ENCODE measurements around the gene ARL2BP. TPM values are rescaled to one million over a fixed set of nuclear protein-coding genes. Genes with fewer than 3 reads are reported as not detected.
"Not testable (repeated sequence)": the region's sequence is repeated elsewhere in the genome, so short reads cannot be mapped to it uniquely, and the experiment has no call there.

Gene ARL2BP
- total RNA-seq, 2 donors from 2014 or later, result 27.9 to 30.3 TPM

DNA sequence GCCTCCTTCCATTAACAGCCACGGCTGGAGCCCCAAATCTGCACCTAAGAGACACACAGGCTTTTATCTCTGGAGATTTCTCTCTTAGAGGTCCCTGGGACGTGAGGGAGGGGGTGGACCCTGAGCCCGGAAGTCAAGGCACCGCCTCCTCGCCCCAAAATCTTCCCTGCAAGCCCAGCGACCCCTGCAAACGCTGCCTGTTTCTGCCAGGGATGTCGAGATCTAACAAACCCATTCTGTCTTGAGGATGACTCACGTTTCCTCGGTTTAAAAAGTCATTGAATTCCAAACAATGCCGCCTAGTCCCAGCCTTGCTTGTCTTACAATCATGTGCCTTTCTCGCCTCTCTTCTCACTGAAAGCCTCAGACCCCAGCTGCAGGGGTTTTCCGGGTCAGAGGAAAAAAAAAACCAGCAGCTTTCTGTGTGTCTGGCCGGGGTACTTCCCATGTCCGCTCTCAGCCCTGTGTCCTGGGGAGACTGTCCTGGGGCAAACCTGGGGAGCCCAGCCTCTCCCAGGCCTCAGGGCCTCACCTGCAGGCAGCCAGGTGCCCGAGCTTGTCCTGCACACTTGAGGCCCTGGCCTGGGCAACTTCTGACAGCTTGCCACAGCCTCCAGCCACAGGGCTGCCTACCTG, 15.4 kb downstream of the ARL2BP start:
- DNase-seq (peak in 1 of 2 donors; percentile 25), ATAC-seq (replicated peaks in 1 of 2) (peak; percentile 31 to 47)
- Mint-ChIP-seq H3K27ac (peak overlapping the region; percentile 62), H3K4me1 (ENCODE audit: low read depth) (peaks cover 22% of the 10 kb centered on the region), H3K36me3 (ENCODE audit: insufficient read depth in 2 of 2) (no peaks in the 10 kb centered on the region), H3K4me3 (peak overlapping the region; percentile 66 to 71), H3K9me3 (no peaks in the 10 kb centered on the region), H3K27me3 (ENCODE audit: low read depth) (no peaks in the 10 kb centered on the region)

DNA sequence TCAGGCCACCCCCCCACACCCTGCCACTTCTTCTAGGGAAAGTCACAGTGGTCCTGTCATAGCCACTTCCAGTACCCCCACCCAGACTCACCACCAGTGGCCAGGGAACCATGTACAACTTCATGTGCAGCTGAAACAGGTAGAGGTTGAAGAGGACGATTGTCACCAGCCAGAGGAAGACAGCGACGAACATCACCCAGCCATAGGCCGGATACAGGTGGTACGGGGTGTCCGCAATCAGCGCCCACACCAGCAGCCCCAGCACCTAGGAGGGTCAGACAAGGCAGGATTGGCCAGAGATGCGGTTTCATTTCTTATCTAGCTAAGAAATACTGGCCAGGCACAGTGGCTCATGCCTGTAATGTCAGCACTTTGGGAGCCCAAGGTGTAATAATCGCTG, 16.7 kb downstream of the ARL2BP start:
- no peaks in the 10 kb centered on the region for H3K9me3 Mint-ChIP-seq
- H3K27me3 Mint-ChIP-seq (ENCODE audit: low read depth), result no peaks in the 10 kb centered on the region
- DNase-seq (no peak), ATAC-seq (replicated peaks in 1 of 2) (no peak)
- no peaks in the 10 kb centered on the region for H3K36me3 Mint-ChIP-seq (ENCODE audit: insufficient read depth in 2 of 2)
- H3K27ac Mint-ChIP-seq, result no peak overlapping the region
- peaks cover 36% of the 10 kb centered on the region for H3K4me1 Mint-ChIP-seq (ENCODE audit: low read depth)
- H3K4me3 Mint-ChIP-seq, result no peak overlapping the region

DNA sequence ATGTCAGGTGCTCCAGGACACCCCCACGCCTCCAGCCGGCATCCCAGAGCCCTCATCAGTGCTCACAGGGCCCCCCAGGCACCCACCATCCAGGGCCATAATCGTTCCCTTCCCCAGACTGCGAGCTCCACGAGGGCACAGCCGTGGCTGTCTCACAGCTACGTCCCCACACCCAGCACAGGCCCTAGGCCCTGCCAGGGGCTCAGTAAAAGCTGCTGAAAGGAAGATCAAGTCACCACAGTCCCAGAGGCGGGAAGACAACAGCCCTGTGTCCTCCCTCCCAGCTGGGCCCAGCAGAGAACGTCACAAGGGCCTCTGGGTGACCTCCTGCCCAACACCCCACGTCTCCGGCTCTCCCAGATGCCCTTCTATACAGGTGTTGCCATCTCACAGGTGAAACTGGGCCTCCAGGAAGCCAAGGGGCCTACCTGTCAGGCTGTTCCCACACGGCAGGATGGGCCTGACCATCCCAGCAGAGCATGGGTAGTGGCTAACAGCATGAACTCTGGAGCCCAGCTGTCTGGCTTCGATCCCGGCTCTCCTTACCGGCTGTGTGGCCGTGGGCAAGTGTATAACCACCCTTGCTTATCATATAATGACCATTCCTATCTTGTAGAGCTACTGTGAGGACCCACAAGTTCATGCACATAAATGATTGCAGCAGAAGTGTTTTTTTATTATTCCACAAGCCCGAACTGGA, 17.9 kb downstream of the ARL2BP start:
- H3K27ac Mint-ChIP-seq, result no peak overlapping the region
- H3K9me3 Mint-ChIP-seq, result no peaks in the 10 kb centered on the region
- DNase-seq (no peak), ATAC-seq (replicated peaks in 1 of 2) (no peak)
- peaks cover 48% of the 10 kb centered on the region for H3K4me1 Mint-ChIP-seq (ENCODE audit: low read depth)
- no peaks in the 10 kb centered on the region for H3K36me3 Mint-ChIP-seq (ENCODE audit: insufficient read depth in 2 of 2)
- no peak overlapping the region for H3K4me3 Mint-ChIP-seq
- no peaks in the 10 kb centered on the region for H3K27me3 Mint-ChIP-seq (ENCODE audit: low read depth)

DNA sequence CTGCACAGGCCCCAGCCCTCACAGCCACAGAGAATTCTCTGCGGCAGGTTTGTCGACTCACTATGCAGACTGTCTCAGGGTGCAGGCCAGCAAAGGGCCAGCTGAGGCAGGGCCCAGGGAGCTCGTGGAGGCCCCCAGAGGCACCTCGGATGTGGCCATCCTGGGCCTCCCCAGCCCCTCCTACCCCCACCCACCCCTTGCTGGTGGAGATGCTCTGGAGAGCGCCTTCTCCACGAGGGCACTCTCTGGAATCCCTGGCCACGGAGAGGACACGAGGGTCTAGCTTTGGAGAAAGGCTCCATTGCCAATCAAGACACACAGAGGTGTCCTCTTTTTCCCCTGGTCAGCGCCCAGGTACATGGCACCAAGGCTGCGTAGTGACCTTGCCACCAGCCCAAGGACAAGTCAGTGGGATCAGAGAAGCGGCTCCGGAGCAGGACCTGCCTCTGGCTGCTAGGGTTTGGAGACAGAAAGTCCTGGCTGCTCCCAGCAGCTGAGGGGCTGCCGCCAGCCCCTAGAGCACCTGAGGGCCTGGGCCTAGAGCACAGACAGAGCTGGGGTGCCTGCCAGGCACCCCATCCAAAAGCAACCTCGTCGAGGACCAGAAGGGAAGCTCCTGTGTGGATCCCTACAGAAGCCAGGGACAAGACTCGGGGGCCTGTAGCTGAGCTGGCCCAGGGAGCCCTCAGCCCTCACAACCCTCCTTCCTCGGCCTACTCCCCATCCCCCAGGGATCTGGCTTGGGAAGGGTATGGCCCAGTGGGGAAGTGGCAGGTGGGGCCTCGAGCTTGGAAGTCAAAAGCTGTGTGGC, 18.7 kb downstream of the ARL2BP start:
- no peaks in the 10 kb centered on the region for H3K36me3 Mint-ChIP-seq (ENCODE audit: insufficient read depth in 2 of 2)
- no peak for ATAC-seq (replicated peaks in 1 of 2)
- no peak overlapping the region for H3K27ac Mint-ChIP-seq
- no peak overlapping the region for H3K4me3 Mint-ChIP-seq
- no peaks in the 10 kb centered on the region for H3K9me3 Mint-ChIP-seq
- no peak for DNase-seq
- H3K27me3 Mint-ChIP-seq (ENCODE audit: low read depth), result no peaks in the 10 kb centered on the region
- H3K4me1 Mint-ChIP-seq (ENCODE audit: low read depth), result peaks cover 52% of the 10 kb centered on the region

DNA sequence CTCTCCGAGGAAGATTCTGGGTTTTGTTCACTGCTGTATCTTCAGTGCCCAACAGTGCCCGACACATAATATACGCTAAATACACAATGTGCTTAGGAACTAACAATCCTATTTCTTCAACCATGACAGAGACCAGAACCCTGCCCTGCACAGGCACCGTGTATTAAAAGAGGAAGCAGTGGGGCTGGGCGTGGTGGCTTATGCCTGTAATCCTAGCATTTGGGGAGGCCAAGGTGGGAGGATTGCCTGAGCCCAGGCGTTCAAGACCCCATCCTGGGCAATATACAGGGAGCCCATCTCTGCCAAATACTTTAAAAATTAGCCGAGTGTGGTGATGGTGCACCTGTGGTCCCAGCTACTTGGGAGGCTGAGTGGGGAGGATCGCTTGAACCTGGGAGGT, 19.3 kb downstream of the ARL2BP start:
- ATAC-seq (replicated peaks in 1 of 2), result no peak
- Mint-ChIP-seq H3K9me3 (no peaks in the 10 kb centered on the region), H3K36me3 (ENCODE audit: insufficient read depth in 2 of 2) (no peaks in the 10 kb centered on the region), H3K4me1 (ENCODE audit: low read depth) (peaks cover 59% of the 10 kb centered on the region), H3K27me3 (ENCODE audit: low read depth) (no peaks in the 10 kb centered on the region), H3K4me3 (no peak overlapping the region), H3K27ac (no peak overlapping the region)
- DNase-seq, result no peak

DNA sequence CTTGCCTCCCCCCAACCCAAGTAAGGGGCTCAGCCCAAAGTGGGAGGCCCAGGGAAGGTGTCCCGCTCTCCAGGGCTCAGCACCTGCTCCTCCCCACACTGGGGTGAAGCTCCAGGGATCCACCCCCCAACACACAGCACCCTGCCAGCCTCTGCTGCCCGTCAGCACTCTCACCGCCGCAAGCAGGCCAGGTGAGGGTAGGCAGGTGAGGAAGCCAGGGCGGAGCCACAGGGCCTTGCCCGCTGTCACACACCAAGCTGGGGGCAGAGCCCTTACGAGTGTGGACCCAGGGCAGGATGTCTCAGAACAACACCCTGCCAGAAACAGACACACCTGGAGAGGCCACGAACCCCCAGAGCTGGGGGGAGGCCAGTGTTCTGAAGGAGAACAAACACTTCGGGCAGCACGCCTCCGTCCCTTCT, 19.9 kb downstream of the ARL2BP start:
- Mint-ChIP-seq H3K4me3 (no peak overlapping the region), H3K27me3 (ENCODE audit: low read depth) (no peaks in the 10 kb centered on the region), H3K9me3 (no peaks in the 10 kb centered on the region), H3K27ac (no peak overlapping the region), H3K36me3 (ENCODE audit: insufficient read depth in 2 of 2) (no peaks in the 10 kb centered on the region), H3K4me1 (ENCODE audit: low read depth) (peaks cover 58% of the 10 kb centered on the region)
- no peak for DNase-seq
- no peak for ATAC-seq (replicated peaks in 1 of 2)

DNA sequence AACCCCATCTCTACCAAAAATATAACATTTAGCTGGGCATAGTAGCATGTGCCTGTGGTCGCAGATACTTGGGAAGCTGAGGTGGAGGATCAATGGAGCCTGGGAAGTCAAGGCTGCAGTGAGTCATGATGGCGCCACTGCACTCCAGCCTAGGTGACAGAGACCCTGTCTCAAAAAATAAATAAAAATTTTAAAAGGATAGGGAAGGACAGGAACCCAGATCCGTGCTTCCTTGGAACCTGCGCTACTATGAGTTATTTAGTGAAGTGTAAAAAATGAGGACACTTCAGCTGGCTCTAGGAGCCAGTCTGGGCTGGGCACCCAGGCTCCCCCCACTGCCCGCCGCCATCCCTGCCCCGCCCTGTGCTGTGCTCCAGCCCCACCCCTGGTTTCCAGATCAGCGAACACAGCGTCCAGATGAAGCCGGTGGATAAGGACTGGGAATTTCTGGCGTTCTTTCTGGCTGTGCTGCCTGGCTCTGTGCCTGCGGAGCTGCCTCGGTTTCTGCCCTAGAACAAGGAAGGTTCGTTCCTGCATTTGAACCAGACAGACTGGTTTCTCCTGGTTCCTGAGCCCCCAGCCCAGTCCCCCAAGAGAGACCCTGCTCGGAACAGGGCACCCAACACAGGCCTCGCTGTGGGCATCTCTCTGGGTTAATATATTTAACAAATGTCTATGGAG, 20.9 kb downstream of the ARL2BP start:
- Mint-ChIP-seq H3K36me3 (ENCODE audit: insufficient read depth in 2 of 2) (no peaks in the 10 kb centered on the region), H3K4me3 (peak overlapping the region; percentile 48 to 58), H3K27me3 (ENCODE audit: low read depth) (no peaks in the 10 kb centered on the region), H3K4me1 (ENCODE audit: low read depth) (peaks cover 48% of the 10 kb centered on the region), H3K9me3 (no peaks in the 10 kb centered on the region), H3K27ac (no peak overlapping the region)
- ATAC-seq (replicated peaks in 1 of 2) (no peak), DNase-seq (no peak)

DNA sequence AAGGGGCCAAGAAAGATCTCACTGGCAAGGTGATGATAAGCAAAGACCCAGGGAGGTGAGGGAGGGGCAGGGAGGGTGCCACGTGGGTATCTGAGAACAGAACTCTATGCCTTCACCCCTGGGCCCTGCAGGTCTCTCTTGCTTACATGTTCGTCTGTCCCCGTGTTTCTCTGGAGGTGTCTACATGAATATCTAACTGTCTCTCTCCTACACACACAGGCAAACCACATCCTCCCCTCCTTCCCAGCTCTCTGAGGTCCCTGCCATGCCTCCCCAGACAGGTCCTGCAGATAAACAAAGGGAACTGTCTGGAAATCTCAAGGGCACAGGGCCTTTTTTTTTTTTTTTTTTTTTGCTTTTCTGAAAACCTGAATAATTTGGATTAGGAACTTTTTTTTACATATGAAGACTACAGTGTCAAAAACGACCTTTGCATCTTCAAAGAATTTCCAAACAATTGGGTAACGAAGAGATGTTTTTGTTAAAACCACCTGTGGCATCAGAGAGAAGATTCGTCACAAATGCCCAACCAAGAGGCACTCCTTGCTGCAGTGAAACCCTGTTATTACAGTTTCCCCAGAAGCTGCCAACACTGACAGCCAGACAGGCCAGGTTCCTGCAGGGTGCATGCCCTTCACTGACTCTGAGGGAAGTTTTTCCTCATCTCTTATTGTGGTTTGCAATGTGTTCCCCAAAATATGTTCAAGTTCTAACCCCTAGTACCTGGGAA, 21.6 kb downstream of the ARL2BP start:
- DNase-seq (no peak), ATAC-seq (replicated peaks in 1 of 2) (peak; percentile 65 to 67)
- Mint-ChIP-seq H3K4me1 (ENCODE audit: low read depth) (peaks cover 47% of the 10 kb centered on the region), H3K9me3 (no peaks in the 10 kb centered on the region), H3K4me3 (peak overlapping the region; percentile 48 to 58), H3K27ac (peak overlapping the region; percentile 0), H3K36me3 (ENCODE audit: insufficient read depth in 2 of 2) (no peaks in the 10 kb centered on the region), H3K27me3 (ENCODE audit: low read depth) (no peaks in the 10 kb centered on the region)

DNA sequence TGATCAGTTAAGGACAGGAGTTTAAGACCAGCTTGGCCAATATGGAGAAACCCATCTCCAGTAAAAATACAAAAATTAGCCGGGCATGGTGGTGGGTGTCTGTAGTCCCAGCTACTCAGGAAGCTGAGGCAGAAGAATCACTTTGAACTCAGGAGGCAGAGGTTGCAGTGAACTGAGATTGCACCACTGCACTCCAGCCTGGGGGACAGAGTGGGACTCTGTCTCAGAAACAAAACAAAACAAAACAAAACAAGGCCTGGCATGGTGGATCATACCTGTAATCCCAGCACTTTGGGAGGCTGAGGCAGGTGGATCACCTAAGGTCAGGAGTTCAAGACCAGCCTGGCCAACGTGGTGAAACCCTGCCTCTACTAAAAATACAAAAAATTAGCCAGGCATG, 22.3 kb downstream of the ARL2BP start:
- not testable (repeated sequence) for H3K27ac Mint-ChIP-seq; H3K36me3 Mint-ChIP-seq (ENCODE audit: insufficient read depth in 2 of 2); H3K27me3 Mint-ChIP-seq (ENCODE audit: low read depth); ATAC-seq (replicated peaks in 1 of 2); H3K9me3 Mint-ChIP-seq; DNase-seq
- peak overlapping the region; percentile 10 to 58 for H3K4me3 Mint-ChIP-seq
- H3K4me1 Mint-ChIP-seq (ENCODE audit: low read depth), result peaks cover 47% of the 10 kb centered on the region

DNA sequence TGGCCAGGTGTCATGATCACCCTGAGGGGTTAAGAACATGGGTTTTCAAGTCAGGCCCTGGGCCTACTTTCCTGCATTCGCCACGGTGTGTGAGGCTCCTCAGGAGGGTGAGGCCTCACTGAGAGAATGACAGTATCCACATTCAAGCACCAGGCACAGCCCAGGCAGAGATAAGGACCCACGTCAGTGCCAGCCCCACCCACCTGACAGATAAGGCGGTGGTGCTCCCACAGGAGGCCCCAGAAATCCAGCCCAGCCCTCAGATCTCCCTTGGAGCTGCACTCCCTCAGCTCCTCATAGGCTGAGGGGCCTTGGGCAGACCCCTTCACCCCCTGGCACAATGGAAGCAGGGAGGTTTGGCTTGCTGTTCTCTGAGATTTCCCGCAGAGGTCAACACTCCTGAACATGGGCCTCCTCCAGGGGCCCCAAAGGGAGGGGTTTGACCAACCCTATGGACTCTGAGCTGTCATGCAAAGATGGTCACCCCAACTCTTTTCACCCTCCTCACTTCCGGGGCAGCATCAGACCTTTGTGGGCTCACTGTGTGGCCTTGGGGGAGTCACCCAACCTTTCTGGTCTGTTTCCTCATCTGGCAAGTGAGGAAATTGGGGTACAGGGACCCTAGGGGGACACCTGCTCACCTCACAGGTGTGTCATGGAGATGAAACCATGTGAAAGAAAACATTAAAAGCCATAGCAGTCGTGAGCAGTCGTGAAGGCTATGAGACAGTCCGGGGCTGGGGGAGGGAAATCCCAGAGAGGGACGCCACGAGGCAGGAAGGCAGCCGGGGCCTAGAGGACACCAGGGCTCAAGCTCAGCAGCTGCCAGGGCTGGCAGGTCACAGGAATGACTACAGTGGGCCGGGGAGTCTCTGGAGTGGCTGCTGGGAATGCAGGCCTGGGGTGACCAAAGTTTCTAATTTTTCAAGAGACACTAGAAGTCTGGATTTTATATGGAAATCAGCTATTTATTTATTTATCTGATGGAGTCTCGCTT, 24.0 kb downstream of the ARL2BP start:
- Mint-ChIP-seq H3K27me3 (ENCODE audit: low read depth) (no peaks in the 10 kb centered on the region), H3K36me3 (ENCODE audit: insufficient read depth in 2 of 2) (no peaks in the 10 kb centered on the region), H3K4me1 (ENCODE audit: low read depth) (peaks cover 47% of the 10 kb centered on the region), H3K27ac (no peak overlapping the region), H3K9me3 (no peaks in the 10 kb centered on the region), H3K4me3 (no peak overlapping the region)
- DNase-seq (no peak), ATAC-seq (replicated peaks in 1 of 2) (peak; percentile 17 to 18)

DNA sequence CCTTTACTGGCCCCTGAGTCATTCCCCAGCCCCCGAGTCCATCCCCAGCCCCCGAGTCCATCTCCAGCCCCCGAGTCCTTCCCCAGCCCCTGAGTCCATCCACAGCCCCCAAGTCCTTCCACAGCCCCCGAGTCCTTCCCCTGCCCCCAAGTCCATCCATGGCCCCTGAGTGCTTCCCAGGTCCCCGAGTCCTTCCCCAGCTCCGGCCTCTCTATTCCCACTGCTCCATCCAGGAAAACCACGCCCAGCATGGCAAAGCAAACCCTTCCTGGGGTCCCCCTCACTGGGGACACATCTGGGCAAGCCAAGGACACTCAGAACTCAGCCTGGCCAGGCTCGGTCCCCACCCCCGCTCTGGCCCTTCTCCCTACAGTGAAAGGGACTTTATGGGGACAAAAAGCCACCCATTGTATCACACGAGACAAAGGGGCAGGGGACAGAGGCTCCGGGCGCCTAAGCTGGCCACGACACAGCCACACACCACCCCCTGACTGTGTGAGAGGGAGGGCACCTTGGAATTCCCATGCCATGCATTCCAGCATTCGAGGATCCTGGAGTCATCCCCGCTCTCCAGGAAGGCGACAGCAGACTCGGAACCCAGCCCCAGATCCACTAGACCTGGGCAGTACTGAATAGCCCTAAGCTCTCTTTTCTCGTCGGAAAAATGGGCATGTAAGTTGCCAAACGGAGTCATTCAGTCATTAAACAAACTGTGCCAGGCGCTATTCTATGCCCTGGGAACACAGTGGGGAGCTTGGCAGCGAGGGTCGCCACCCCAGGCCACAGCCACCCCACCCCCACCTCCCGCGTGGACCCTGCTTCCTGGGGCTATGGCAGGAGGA, 25.4 kb downstream of the ARL2BP start:
- Mint-ChIP-seq H3K9me3 (no peaks in the 10 kb centered on the region), H3K4me3 (no peak overlapping the region), H3K4me1 (ENCODE audit: low read depth) (peaks cover 41% of the 10 kb centered on the region), H3K36me3 (ENCODE audit: insufficient read depth in 2 of 2) (no peaks in the 10 kb centered on the region), H3K27ac (no peak overlapping the region), H3K27me3 (ENCODE audit: low read depth) (no peaks in the 10 kb centered on the region)
- no peak for DNase-seq
- no peak for ATAC-seq (replicated peaks in 1 of 2)

All from activated T-cell treated with anti-CD3 and anti-CD28 coated beads, Interleukin-2, amount 50 U/mL, for 72 hours (primary cell).